Aorta (tissue), 5 donors: ENCODE data around the gene TRABD2B. TPM values are rescaled to one million over a fixed set of nuclear protein-coding genes. Genes with fewer than 3 reads are reported as not detected.

Experiments used
- ATAC-seq: fragments of 200-7000 bp; cut with Tn5 transposase; one replicate; pipeline ENCODE4 v1.9.1; 2022; ENCODE audit warnings: moderate library complexity; ENCODE audit not compliant: low FRiP score
- DNase-seq, 2 donors: peaks; one replicate each; pipeline ENCODE4 v3.0.0-alpha.2; 2020
- H3K27ac ChIP-seq, 2 donors: one replicate each; pipeline ENCODE4 v1.5.1; 2013; ENCODE audit warnings: low read length in 2 of 2, mild to moderate bottlenecking in 2 of 2, moderate library complexity in 2 of 2, control low read depth in 1 of 2, inconsistent platforms in 1 of 2, low read depth in 1 of 2
- H3K27me3 ChIP-seq, 2 donors: one replicate each; pipeline ENCODE4 v1.6.1; 2013; ENCODE audit warnings: control low read depth in 1 of 2, low read length in 1 of 2, mild to moderate bottlenecking in 1 of 2, moderate library complexity in 1 of 2; ENCODE audit not compliant: insufficient read depth in 2 of 2, control insufficient read depth in 1 of 2
- H3K36me3 ChIP-seq, 2 donors: one replicate each; pipeline ENCODE4 v1.6.1; 2013; ENCODE audit warnings: control low read depth in 1 of 2, low read length in 1 of 2, mild to moderate bottlenecking in 1 of 2; ENCODE audit not compliant: insufficient read depth in 2 of 2, control insufficient read depth in 1 of 2
- H3K4me1 ChIP-seq, 2 donors: one replicate each; pipeline ENCODE4 v1.6.1; 2013; ENCODE audit warnings: low read length in 2 of 2, control low read depth in 1 of 2, mild to moderate bottlenecking in 1 of 2, moderate library complexity in 1 of 2; ENCODE audit not compliant: insufficient read depth in 2 of 2, control insufficient read depth in 1 of 2
- H3K4me3 ChIP-seq, 2 donors: one replicate each; pipeline ENCODE4 v1.5.1; 2013; ENCODE audit warnings: low read length in 2 of 2, control low read depth in 1 of 2, mild to moderate bottlenecking in 1 of 2
- H3K9me3 ChIP-seq: one replicate; pipeline ENCODE4 v1.6.1; 2013; ENCODE audit warnings: mild to moderate bottlenecking, low read length; ENCODE audit not compliant: control insufficient read depth
- WGBS, 2 donors: extraction: QIAGEN DNeasy Blood & Tissue Kit; methylation state at CpG; one replicate each; pipeline ENCODE4 v1.1.7; 2013; 5-methylcytosine and 5-hydroxymethylcytosine counted together
- intact Hi-C, 2 donors: fragments of 100-400 bp; cut with DNase I; formaldehyde crosslinking; loops; one replicate each; pipeline versions ENCODE4 v1.14.2 to v1.15.0; 2022
- polyA plus RNA-seq, 2 donors: library from polyadenylated mRNA; stranded (reverse); fragments of 200-250 nt; gene quantifications; one replicate each; pipeline ENCODE4 v1.2.3, GENCODE V29; 2013
- total RNA-seq, 2 donors: library from RNA; stranded (reverse); fragmentation: NEBNext Ultra II Directional; extraction: Animal tissue kit (Norgen Biotek cat#: 25700); gene quantifications; one replicate each; pipeline ENCODE4 v1.2.1, GENCODE V29; 2021
- donor health status: healthy with polysubstance abuse.
- donor health status: Bipolar disorder and iron deficiency.
- donor health status: DM: no; HTN: no; CAD: no.
- donor health status: DM: no; HTN: no; CAD: no.
- donor health status: DM: yes; HTN: yes; CAD: no.

TRABD2B gene
- total and polyA plus RNA-seq, 4 donors, result 6.0 to 13.3 (median 8.5) TPM

DNA sequence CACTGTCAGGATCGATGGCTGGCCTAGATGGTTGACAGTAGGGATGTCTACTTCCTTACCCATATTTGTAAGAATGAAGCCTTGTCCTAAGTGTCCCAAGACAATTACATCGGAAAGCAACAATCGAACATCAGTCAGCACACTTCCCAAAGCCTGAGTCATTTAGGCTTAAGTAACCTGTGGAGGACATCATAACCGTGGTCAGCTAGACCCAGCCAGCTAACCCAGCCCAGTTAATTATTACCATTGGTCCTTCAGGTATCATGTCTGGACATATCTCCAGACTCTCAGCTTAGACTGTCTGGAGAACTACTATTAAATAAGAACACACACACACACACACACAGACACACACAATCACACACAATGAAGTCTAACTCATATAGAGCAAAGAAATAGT, 264.7 kb downstream of the TRABD2B start:
- intact Hi-C loops, result loop anchor here in 1 of 2 donors (10.0 kb wide), 1 partner anchor 472 kb away; no protein-coding TSS in a partner anchor
- Histone ChIP-seq H3K9me3 (no peaks in the 10 kb centered on the region), H3K36me3 (no peaks in the 10 kb centered on the region), H3K27me3 (no peaks in the 10 kb centered on the region), H3K4me1 (no peaks in the 10 kb centered on the region), H3K4me3 (no peak overlapping the region), H3K27ac (no peak overlapping the region)
- ATAC-seq (no peak), DNase-seq (no peak)
- 91 to 92% methylated on average over 4 of the region's 4 CpGs for WGBS, 2 donors

DNA sequence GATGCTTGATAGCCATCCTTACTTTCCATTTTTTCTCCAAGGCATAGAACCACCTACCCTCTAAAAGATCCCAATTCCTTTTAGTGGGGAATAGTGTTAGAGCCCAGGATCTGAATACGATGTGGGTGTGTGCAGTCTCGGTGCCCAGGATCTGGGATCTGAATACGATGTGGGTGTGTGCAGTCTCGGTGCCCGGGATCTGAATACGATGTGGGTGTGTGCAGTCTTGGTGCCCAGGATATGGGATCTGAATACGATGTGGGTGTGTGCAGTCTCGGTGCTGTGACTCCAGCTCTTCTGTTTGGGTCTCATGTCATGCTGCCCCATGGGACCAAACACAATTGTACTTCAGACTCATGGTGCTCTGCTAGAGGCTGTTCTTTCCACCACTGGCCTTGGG, 265.5 kb downstream of the TRABD2B start:
- no peaks in the 10 kb centered on the region for H3K4me1 ChIP-seq
- no peak overlapping the region for H3K27ac ChIP-seq
- no peaks in the 10 kb centered on the region for H3K9me3 ChIP-seq
- DNase-seq (no peak), ATAC-seq (no peak)
- WGBS, 2 donors, result 86 to 90% methylated on average over 8 of the region's 8 CpGs
- H3K27me3 ChIP-seq, result no peaks in the 10 kb centered on the region
- intact Hi-C loops, result loop anchor here in 1 of 2 donors (10.0 kb wide), 1 partner anchor 473 kb away; no protein-coding TSS in a partner anchor
- no peaks in the 10 kb centered on the region for H3K36me3 ChIP-seq
- H3K4me3 ChIP-seq, result no peak overlapping the region

DNA sequence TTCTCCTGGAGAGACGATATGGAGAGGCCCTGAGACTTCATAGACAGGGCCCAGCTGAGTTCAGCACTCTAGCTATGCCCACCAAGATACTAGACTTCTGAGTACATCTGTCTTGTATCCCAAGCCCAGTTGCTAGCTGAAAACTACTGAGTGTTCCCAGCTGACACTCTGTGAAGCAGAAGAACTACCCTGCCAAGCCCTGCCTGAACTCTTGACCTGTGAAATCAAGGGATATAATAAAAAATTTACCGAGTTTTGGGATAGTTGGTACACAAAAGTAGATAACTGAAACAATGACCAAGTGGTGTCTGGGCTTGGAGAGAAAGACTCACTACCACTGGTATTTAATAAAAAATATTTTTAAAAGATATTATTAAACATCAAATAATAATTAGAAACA, 267.5 kb downstream of the TRABD2B start:
- intact Hi-C loops, result loop anchor here (5.0 to 10.0 kb wide), 3 partner anchors 297 to 537 kb away; partner anchors contain the start of gene PDZK1IP1 (in 1 of the 2)
- no peak for ATAC-seq
- H3K27ac ChIP-seq, result no peak overlapping the region
- H3K4me3 ChIP-seq, result no peak overlapping the region
- H3K27me3 ChIP-seq, result no peaks in the 10 kb centered on the region
- 89 to 92% methylated on average over 2 of the region's 2 CpGs for WGBS, 2 donors
- no peaks in the 10 kb centered on the region for H3K9me3 ChIP-seq
- H3K4me1 ChIP-seq, result no peaks in the 10 kb centered on the region
- DNase-seq, result no peak
- no peaks in the 10 kb centered on the region for H3K36me3 ChIP-seq

DNA sequence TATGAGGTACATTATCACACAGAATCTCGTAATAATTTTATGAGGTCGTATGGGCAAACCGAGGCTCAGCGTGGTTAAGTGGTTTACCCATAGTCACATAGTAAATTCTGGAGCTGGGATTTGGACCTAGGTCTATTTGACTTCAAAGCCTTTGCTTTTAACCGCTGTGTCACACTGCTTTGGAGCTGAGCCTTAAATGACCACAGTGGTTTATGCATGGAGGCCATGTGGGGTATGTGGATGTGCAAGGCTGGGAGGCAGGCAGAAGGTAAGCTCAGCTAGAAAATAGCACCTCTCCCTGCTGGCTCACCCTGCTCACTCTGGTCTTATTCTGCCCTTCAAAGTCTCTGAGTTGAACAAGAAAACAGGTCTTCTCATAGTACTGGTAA, 269.5 kb downstream of the TRABD2B start:
- Histone ChIP-seq H3K9me3 (no peaks in the 10 kb centered on the region), H3K27ac (no peak overlapping the region), H3K4me1 (no peaks in the 10 kb centered on the region), H3K36me3 (no peaks in the 10 kb centered on the region), H3K4me3 (no peak overlapping the region), H3K27me3 (no peaks in the 10 kb centered on the region)
- 91 to 95% methylated on average over 5 of the region's 5 CpGs for WGBS, 2 donors
- intact Hi-C loops, result loop anchor here (2.0 to 5.0 kb wide), 3 partner anchors 295 to 535 kb away; partner anchors contain the start of gene PDZK1IP1 (in 1 of the 2)
- no peak for ATAC-seq
- no peak for DNase-seq

DNA sequence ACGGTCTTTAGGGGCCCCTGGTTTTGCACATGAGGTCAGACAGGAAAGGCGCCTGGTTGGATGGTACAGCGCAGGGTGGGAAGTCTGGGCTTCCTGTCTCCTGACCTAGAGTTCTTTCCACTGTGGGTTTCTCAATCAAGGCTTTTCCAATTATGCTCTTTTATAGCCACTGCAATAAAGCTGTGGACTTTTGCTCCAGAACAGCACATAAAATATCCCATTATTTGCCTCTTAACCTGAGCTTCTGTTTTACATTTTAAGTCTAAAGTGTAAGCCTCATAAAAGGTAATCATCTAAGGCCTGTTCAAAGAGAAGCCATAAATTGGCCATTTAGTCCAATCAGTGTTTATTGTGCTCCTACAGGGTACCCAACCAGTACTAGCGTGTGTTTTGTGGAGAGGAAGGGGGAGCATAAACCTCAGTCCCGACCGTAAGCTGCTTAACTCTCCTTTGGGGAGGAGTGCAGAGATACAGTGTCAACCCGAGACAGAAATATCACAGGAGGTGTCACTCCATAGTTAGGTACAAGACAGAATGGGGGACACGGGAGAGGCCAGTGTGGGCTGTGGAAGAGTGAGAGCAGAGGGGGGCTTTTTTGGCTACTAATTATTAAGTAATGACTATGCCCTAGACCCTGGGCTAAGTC, 270.0 kb downstream of the TRABD2B start:
- no peak for DNase-seq
- H3K4me3 ChIP-seq, result no peak overlapping the region
- H3K27ac ChIP-seq, result no peak overlapping the region
- intact Hi-C loops, result loop anchor here (2.0 to 5.0 kb wide), 3 partner anchors 295 to 535 kb away; partner anchors contain the start of gene PDZK1IP1 (in 1 of the 2)
- H3K4me1 ChIP-seq, result no peaks in the 10 kb centered on the region
- H3K36me3 ChIP-seq, result no peaks in the 10 kb centered on the region
- H3K27me3 ChIP-seq, result no peaks in the 10 kb centered on the region
- no peak for ATAC-seq
- no peaks in the 10 kb centered on the region for H3K9me3 ChIP-seq
- WGBS, 2 donors, result 86 to 87% methylated on average over 8 of the region's 8 CpGs

DNA sequence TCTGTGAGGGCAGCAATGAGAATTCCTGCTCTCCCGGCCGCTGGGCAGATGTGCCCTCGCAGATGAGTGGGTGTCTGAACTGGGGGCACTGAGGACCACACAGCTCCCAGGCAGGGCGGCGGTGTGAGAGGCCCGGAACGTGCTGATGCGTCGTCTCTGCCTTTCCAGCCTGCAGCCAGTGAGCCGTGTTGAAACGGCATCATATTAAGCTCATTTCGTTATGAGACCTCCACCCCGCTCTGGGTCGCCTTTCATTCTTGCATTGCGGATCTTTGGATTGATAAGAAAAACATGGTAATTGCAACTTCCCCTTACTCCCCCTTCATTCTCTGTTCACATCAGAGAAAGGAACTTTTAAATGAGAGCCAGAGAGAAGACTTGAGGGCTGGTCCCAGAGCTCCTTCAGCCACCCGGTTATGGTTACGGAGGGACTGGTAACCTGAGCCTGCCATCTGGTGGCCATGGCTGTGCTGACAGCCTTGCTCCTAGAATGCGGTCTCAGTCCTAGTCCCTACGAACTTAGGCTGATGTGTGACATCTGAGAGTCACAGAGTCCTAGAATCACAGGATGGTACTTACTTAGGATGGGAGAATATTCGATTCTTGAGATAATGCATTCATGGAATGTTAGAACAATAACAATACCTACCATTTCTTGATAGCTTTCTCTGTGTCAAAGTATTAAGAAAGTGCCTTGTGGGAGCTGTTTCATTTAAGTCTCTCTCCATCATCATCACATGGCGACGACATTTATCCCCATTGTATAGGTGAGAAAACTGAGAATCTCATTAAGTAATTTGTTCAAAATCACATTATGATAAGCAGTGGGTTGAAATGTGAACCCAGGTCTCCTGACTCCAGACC, 271.0 kb downstream of the TRABD2B start:
- ATAC-seq (peak; percentile 89), DNase-seq (peak; percentile 86 to 93)
- Histone ChIP-seq H3K27ac (no peak overlapping the region), H3K36me3 (no peaks in the 10 kb centered on the region), H3K27me3 (no peaks in the 10 kb centered on the region), H3K4me1 (no peaks in the 10 kb centered on the region), H3K4me3 (no peak overlapping the region), H3K9me3 (no peaks in the 10 kb centered on the region)
- 9 to 10% methylated on average over 22 of the region's 22 CpGs for WGBS, 2 donors
- intact Hi-C loops, result loop anchor here (2.0 to 5.0 kb wide), 3 partner anchors 294 to 534 kb away; partner anchors contain the start of gene PDZK1IP1 (in 1 of the 2)

DNA sequence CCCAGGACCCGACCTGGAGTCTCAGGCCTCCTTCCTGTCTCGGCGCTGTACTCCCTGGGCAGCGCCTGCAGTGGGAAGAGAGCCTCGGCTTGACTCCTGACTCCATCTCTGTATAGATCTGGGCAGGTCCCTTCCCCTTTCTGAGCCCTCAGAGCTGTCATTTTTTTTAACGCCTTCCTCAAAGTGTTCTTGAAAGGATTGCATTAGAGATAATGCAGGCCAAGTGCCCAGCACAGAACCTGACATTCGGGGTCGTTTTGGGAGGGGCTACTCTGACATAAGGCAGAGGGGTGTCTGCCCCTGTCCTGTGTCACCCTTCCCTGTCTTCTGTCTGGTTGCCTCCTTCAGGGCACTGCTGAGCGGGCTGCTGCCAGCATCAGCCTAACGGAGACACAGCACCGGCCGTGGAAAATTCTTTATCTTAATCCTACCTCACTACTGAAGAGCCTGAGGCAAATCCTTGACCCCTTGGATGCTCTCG, 271.6 kb downstream of the TRABD2B start:
- H3K36me3 ChIP-seq, result no peaks in the 10 kb centered on the region
- no peaks in the 10 kb centered on the region for H3K27me3 ChIP-seq
- no peaks in the 10 kb centered on the region for H3K9me3 ChIP-seq
- DNase-seq, result peak in 1 of 2 donors; percentile 38
- H3K4me1 ChIP-seq, result no peaks in the 10 kb centered on the region
- no peak overlapping the region for H3K4me3 ChIP-seq
- H3K27ac ChIP-seq, result no peak overlapping the region
- intact Hi-C loops, result loop anchor here (5.0 kb wide), 2 partner anchors 293 to 533 kb away; partner anchors contain the start of gene PDZK1IP1 (in 1 of the 2)
- 30 to 34% methylated on average over 13 of the region's 13 CpGs for WGBS, 2 donors
- ATAC-seq, result peak; percentile 15

DNA sequence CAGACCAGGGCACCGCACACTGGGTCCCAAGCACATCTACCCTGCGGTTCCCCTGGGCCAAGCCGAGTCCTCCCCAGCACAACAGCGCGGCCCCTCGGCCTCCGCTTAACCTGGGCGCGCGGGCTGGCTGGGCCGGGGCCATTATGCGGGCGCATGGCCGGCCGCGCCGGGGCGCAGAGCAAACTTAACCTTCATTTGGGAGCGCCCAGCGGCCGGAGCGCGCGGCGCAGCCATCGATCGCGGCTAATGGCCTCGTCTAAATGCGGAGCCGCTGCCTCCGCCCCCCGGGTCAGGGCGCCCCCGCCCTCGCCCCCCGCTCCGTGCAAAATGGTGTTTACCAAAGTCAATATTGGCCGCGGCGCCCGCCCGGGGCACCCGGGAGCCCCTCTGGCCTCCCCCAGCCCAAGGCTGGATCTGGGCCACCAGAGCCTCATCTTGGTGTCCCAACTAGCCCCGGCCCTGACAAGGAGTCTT, 272.1 kb downstream of the TRABD2B start:
- Histone ChIP-seq H3K4me3 (no peak overlapping the region), H3K9me3 (no peaks in the 10 kb centered on the region), H3K36me3 (no peaks in the 10 kb centered on the region), H3K27me3 (no peaks in the 10 kb centered on the region), H3K4me1 (no peaks in the 10 kb centered on the region), H3K27ac (no peak overlapping the region)
- intact Hi-C loops, result loop anchor here (5.0 kb wide), 2 partner anchors 293 to 533 kb away; partner anchors contain the start of gene PDZK1IP1 (in 1 of the 2)
- peak in 1 of 2 donors; percentile 82 for DNase-seq
- WGBS, 2 donors, result 4 to 5% methylated on average over 29 to 45 of the region's 45 CpGs
- ATAC-seq, result peak; percentile 42
